Measurements from ENCODE around the gene P2RX1. TPM values are rescaled to one million over a fixed set of nuclear protein-coding genes. Genes with fewer than 3 reads are reported as not detected.

Gene P2RX1
- total RNA-seq, 1 experiment from 2014 or later, result not detected

DNA sequence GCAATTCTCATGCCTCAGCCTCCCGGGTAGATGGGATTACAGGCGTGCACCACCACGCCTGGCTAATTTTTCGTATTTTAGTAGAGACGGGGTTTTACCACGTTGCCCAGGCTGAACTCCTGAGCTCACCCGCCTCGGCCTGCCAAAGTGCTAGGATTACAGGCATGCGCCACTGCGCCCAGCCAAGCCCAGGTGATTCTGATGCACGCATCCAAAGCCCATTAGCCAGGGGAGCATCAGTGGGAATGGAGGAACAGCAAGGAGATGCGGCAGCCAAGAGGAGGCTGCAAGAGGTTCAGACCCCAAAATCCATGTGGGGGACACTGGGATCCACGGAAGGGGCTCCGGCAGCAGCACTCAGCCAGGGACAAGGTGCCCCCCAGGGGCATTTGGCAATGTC is 35.9 kb upstream of the P2RX1 start:
- BruUV-seq (replicated peaks), result no TSS peak
- DNase-seq, result no peak
- H3K27me3 ChIP-seq (ENCODE audit: insufficient read depth, low read depth), result no peaks in the 10 kb centered on the region
- no peaks in the 10 kb centered on the region for H3K36me3 ChIP-seq (ENCODE audit: low read depth)
- H3K79me2 ChIP-seq (ENCODE audit: low read depth), result no peaks in the 10 kb centered on the region
- peaks cover 5% of the 10 kb centered on the region; the same call in 1 of the 2 replicates for H3F3A ChIP-seq (ENCODE audit: insufficient read depth, low read depth)
- CTCF ChIA-PET, result no interaction called here
- no peak overlapping the region for H2AFZ ChIP-seq
- H3K9me3 ChIP-seq (ENCODE audit: insufficient read depth, low read depth), result no peaks in the 10 kb centered on the region
- no peaks in the 10 kb centered on the region for H4K20me1 ChIP-seq (ENCODE audit: insufficient read depth)
- no peak overlapping the region for H3K27ac ChIP-seq
- H3K4me1 ChIP-seq (replicated peaks; ENCODE audit: insufficient read depth), result no peaks in the 10 kb centered on the region
- no peaks in the 10 kb centered on the region for H3K9me2 ChIP-seq (ENCODE audit: insufficient read depth)
- intact Hi-C loops (cut with micrococcal nuclease; ENCODE audit: unreplicated experiment), result no loop called here
- H3K4me2 ChIP-seq, result no peak overlapping the region
- POLR2A ChIA-PET (ENCODE audit: unreplicated experiment), result no interaction called here
- H3K4me3 ChIP-seq, result no peak overlapping the region
- TF ChIP-seq EZH2 (IDR thresholded peaks at IDR 0.05; ENCODE audit: low read depth) (no peak), CTCF (conservative IDR thresholded peaks at IDR 0.05) (no peak)

GRCh38 chr17:3951420-3951819 is 35.2 kb upstream of the P2RX1 start:
- no TSS peak for BruUV-seq (replicated peaks)
- DNase-seq, result no peak
- Histone ChIP-seq H3F3A (ENCODE audit: insufficient read depth, low read depth) (peaks cover 4% of the 10 kb centered on the region; the same call in 1 of the 2 replicates), H3K9me2 (ENCODE audit: insufficient read depth) (no peaks in the 10 kb centered on the region), H3K27ac (no peak overlapping the region), H3K4me1 (replicated peaks; ENCODE audit: insufficient read depth) (no peaks in the 10 kb centered on the region), H2AFZ (no peak overlapping the region), H3K79me2 (ENCODE audit: low read depth) (no peaks in the 10 kb centered on the region), H3K36me3 (ENCODE audit: low read depth) (no peaks in the 10 kb centered on the region), H4K20me1 (ENCODE audit: insufficient read depth) (no peaks in the 10 kb centered on the region), H3K4me2 (no peak overlapping the region), H3K9me3 (ENCODE audit: insufficient read depth, low read depth) (no peaks in the 10 kb centered on the region), H3K4me3 (no peak overlapping the region), H3K27me3 (ENCODE audit: insufficient read depth, low read depth) (no peaks in the 10 kb centered on the region)
- TF ChIP-seq EZH2 (IDR thresholded peaks at IDR 0.05; ENCODE audit: low read depth) (no peak), CTCF (conservative IDR thresholded peaks at IDR 0.05) (no peak)
- ChIA-PET POLR2A (ENCODE audit: unreplicated experiment) (no interaction called here), CTCF (no interaction called here)
- intact Hi-C loops (cut with micrococcal nuclease; ENCODE audit: unreplicated experiment), result no loop called here

GRCh38 chr17:3951003-3951402 is 34.7 kb upstream of the P2RX1 start:
- no peaks in the 10 kb centered on the region for H3K36me3 ChIP-seq (ENCODE audit: low read depth)
- no peaks in the 10 kb centered on the region for H4K20me1 ChIP-seq (ENCODE audit: insufficient read depth)
- no peaks in the 10 kb centered on the region for H3K9me2 ChIP-seq (ENCODE audit: insufficient read depth)
- no peak for DNase-seq
- CTCF ChIA-PET, result no interaction called here
- no peaks in the 10 kb centered on the region for H3F3A ChIP-seq (ENCODE audit: insufficient read depth, low read depth)
- no TSS peak for BruUV-seq (replicated peaks)
- intact Hi-C loops (cut with micrococcal nuclease; ENCODE audit: unreplicated experiment), result no loop called here
- H3K27ac ChIP-seq, result no peak overlapping the region
- no peaks in the 10 kb centered on the region for H3K79me2 ChIP-seq (ENCODE audit: low read depth)
- TF ChIP-seq CTCF (conservative IDR thresholded peaks at IDR 0.05) (no peak), EZH2 (IDR thresholded peaks at IDR 0.05; ENCODE audit: low read depth) (no peak)
- H3K4me2 ChIP-seq, result no peak overlapping the region
- POLR2A ChIA-PET (ENCODE audit: unreplicated experiment), result no interaction called here
- no peaks in the 10 kb centered on the region for H3K4me1 ChIP-seq (replicated peaks; ENCODE audit: insufficient read depth)
- no peak overlapping the region for H3K4me3 ChIP-seq
- no peaks in the 10 kb centered on the region for H3K27me3 ChIP-seq (ENCODE audit: insufficient read depth, low read depth)
- no peak overlapping the region for H2AFZ ChIP-seq
- H3K9me3 ChIP-seq (ENCODE audit: insufficient read depth, low read depth), result no peaks in the 10 kb centered on the region

Measured in PC-9 (cell line).